Right atrium auricular region (tissue), 2 donors: Measurements from ENCODE around the gene CBX7. TPM values are rescaled to one million over a fixed set of nuclear protein-coding genes. Genes with fewer than 3 reads are reported as not detected.
"Not testable (repeated sequence)": the region's sequence is repeated elsewhere in the genome, so short reads cannot be mapped to it uniquely, and the experiment has no call there.

Experiments
- DNase-seq: peaks from one replicate; pipeline ENCODE4 v3.0.0-alpha.2; 2019; ENCODE audit warnings: low spot score
- H3K27ac ChIP-seq, 2 donors: fragments of 200-600 bp; sonication (generic); 1 replicate in 1 of 2; 2 replicates in 1 of 2; pipeline ENCODE4 v1.5.1; 2016 to 2019
- H3K27me3 ChIP-seq, 2 donors: fragments of 200-600 bp; sonication (generic); one replicate each; pipeline versions ENCODE4 v1.5.1 to v1.6.0; 2017 to 2019
- H3K36me3 ChIP-seq: fragments of 200-600 bp; sonication (generic); one replicate; pipeline ENCODE4 v1.5.1; 2016
- H3K4me1 ChIP-seq, 2 donors: fragments of 200-600 bp; sonication (generic); one replicate each; pipeline versions ENCODE4 v1.5.1 to v1.6.0; 2017 to 2019
- H3K4me3 ChIP-seq, 2 donors: fragments of 200-600 bp; sonication (generic); 1 replicate in 1 of 2; 2 replicates in 1 of 2; pipeline ENCODE4 v1.5.1; 2017 to 2019; ENCODE audit warnings: mild to moderate bottlenecking in 1 of 2, moderate library complexity in 1 of 2
- H3K9me3 ChIP-seq, 2 donors: fragments of 200-600 bp; sonication (generic); one replicate each; pipeline ENCODE4 v1.5.1; 2019
- total RNA-seq, 2 donors: library from RNA; depleted of rRNA; stranded (reverse); fragments of >200 nt; gene quantifications; one replicate each; pipeline ENCODE4 v1.1.0, GENCODE V29; 2016
- TF ChIP-seq, protein P1 (sequence below), 2 donors: fragments of 200-600 bp; sonication (generic); IDR thresholded peaks; one replicate each; pipeline ENCODE4 v1.5.1; 2019; ENCODE audit warnings: antibody characterized with exemption in 2 of 2

The CBX7 gene
- total RNA-seq, 2 donors from 2014 or later: 62.0 to 111 TPM

- H3K36me3 ChIP-seq: no peaks in the 10 kb centered on the region
- no peak overlapping the region for H3K4me3 ChIP-seq
- H3K4me1 ChIP-seq: peaks cover 0 to 11% of the 10 kb centered on the region in 2 donors
- DNase-seq: no peak
- no peaks in the 10 kb centered on the region for H3K27me3 ChIP-seq
- TF ChIP-seq, protein P1, sequence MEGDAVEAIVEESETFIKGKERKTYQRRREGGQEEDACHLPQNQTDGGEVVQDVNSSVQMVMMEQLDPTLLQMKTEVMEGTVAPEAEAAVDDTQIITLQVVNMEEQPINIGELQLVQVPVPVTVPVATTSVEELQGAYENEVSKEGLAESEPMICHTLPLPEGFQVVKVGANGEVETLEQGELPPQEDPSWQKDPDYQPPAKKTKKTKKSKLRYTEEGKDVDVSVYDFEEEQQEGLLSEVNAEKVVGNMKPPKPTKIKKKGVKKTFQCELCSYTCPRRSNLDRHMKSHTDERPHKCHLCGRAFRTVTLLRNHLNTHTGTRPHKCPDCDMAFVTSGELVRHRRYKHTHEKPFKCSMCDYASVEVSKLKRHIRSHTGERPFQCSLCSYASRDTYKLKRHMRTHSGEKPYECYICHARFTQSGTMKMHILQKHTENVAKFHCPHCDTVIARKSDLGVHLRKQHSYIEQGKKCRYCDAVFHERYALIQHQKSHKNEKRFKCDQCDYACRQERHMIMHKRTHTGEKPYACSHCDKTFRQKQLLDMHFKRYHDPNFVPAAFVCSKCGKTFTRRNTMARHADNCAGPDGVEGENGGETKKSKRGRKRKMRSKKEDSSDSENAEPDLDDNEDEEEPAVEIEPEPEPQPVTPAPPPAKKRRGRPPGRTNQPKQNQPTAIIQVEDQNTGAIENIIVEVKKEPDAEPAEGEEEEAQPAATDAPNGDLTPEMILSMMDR (IDR thresholded peaks at IDR 0.05): no peak
- no peak overlapping the region for H3K27ac ChIP-seq
- H3K9me3 ChIP-seq: no peaks in the 10 kb centered on the region
Observed at GRCh38 chr22:39166547-39166946, 14.1 kb upstream of the CBX7 start.

DNA sequence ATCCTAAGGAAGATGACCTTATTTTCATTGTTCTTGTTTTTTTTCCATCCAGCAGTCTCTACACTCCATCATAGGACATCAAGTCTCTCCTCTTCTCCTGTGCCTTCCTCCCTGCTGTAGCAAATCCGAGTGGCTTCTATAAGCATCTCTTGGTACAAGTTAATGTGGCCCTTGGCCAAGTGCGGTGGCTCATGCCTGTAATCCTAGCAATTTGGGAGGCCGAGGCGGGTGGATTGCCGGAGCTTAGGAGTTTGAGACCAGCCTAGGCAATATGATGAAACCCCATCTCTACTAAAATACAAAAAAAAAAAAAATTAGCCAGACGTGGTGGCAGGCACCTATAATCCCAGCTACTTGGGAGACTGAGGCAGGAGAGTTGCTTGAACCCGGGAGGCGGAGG, 3.6 kb upstream of the CBX7 start:
- H3K9me3 ChIP-seq, H3K27me3 ChIP-seq, H3K36me3 ChIP-seq, H3K27ac ChIP-seq, H3K4me3 ChIP-seq, DNase-seq: not testable (repeated sequence)
- peaks cover 0 to 18% of the 10 kb centered on the region in 2 donors for H3K4me1 ChIP-seq

DNA sequence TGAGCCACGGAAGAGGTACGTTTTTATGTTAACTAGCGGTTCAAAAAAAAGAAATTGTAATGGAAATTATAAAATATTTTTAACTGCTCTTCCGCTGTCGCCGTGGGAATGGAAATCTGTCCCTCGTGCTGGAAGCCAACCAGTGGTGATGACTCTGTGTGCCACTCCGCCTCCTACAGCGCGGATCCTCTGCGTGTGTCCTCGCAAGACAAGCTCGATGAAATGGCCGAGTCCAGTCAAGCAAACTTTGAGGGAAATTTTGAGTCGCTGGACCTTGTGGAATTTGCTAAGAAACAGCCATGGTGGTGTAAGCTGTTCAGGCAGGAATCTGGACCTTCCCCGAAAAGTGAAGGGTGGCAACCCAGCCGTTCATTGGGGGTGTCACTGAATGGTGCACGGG, 2.9 kb upstream of the CBX7 start:
- Histone ChIP-seq H3K4me1 (peaks cover 0 to 25% of the 10 kb centered on the region in 2 donors), H3K27me3 (no peaks in the 10 kb centered on the region), H3K9me3 (no peaks in the 10 kb centered on the region), H3K36me3 (no peaks in the 10 kb centered on the region), H3K27ac (no peak overlapping the region), H3K4me3 (no peak overlapping the region)
- DNase-seq: no peak
- TF ChIP-seq, protein P1 (IDR thresholded peaks at IDR 0.05): no peak

- TF ChIP-seq, protein P1 (IDR thresholded peaks at IDR 0.05): no peak
- Histone ChIP-seq H3K27ac (peak overlapping the region; percentile 95 to 96), H3K27me3 (no peaks in the 10 kb centered on the region), H3K4me3 (peak overlapping the region; percentile 66 to 86), H3K36me3 (no peaks in the 10 kb centered on the region), H3K4me1 (peaks cover 0 to 47% of the 10 kb centered on the region in 2 donors), H3K9me3 (no peaks in the 10 kb centered on the region)
- no peak for DNase-seq
Observed at GRCh38 chr22:39153220-39153717, 789 bp upstream of the CBX7 start.

DNA sequence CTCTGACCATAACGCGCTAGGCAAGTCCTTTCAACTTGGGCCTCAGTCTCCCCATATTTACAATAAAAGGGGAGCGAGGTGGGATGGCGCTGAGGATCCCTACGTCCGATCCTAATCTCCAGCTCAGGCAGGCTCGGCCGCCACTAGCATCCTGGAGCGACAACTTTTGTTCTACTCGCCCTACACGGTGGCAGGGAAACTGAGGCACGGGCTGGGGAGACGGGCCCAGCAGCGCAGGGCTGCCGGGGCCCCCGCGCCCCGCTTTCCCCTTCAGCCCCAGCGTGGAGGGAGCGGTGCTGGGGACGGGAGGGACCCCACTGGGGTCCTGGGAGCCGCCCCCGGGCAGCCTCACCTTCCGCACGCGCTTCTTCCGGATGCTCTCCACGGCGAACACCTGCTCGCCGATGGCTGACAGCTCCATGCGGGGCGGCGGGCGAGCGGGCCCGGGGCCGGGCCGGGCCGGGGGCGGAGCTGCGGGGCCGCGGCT, 413 bp downstream of the CBX7 start:
- Histone ChIP-seq H3K4me3 (peak overlapping the region; percentile 86 to 90), H3K9me3 (no peaks in the 10 kb centered on the region), H3K27ac (peak overlapping the region; percentile 97 to 98), H3K36me3 (no peaks in the 10 kb centered on the region), H3K4me1 (peaks cover 0 to 59% of the 10 kb centered on the region in 2 donors), H3K27me3 (no peaks in the 10 kb centered on the region)
- DNase-seq: no peak
- TF ChIP-seq, protein P1 (IDR thresholded peaks at IDR 0.05): no peak

- H3K9me3 ChIP-seq: no peaks in the 10 kb centered on the region
- H3K36me3 ChIP-seq: no peaks in the 10 kb centered on the region
- no peak for DNase-seq
- H3K4me1 ChIP-seq: peaks cover 0 to 64% of the 10 kb centered on the region in 2 donors
- TF ChIP-seq, protein P1 (IDR thresholded peaks at IDR 0.05): no peak
- H3K27ac ChIP-seq: peak overlapping the region; percentile 97 to 98
- H3K4me3 ChIP-seq: peak overlapping the region; percentile 86 to 90
- no peaks in the 10 kb centered on the region for H3K27me3 ChIP-seq
Observed at GRCh38 chr22:39151329-39151975, 1.0 kb downstream of the CBX7 start.
